Endodermal cell (in vitro differentiated cells): ENCODE results near the gene TMEM229A. TPM values are rescaled to one million over a fixed set of nuclear protein-coding genes. Genes with fewer than 3 reads are reported as not detected.

Source experiments
- DNase-seq: peaks from one replicate; pipeline ENCODE4 v3.0.0-alpha.2; 2017
- H3K27ac ChIP-seq: 2 replicates; pipeline ENCODE4 v1.5.1; 2013; ENCODE audit warnings: mild to moderate bottlenecking, low read depth, low read length, moderate library complexity
- H3K27me3 ChIP-seq: 2 replicates; pipeline ENCODE4 v1.6.1; 2013; ENCODE audit warnings: mild to moderate bottlenecking, low read length, moderate library complexity; ENCODE audit not compliant: insufficient read depth, control insufficient read depth, poor library complexity, severe bottlenecking
- H3K36me3 ChIP-seq: 2 replicates; pipeline ENCODE4 v1.7.0; 2013; ENCODE audit warnings: mild to moderate bottlenecking, low read length, moderate library complexity; ENCODE audit not compliant: control insufficient read depth, insufficient read depth
- H3K4me1 ChIP-seq: one replicate; pipeline ENCODE4 v1.7.0; 2013; ENCODE audit warnings: low read length; ENCODE audit not compliant: control insufficient read depth, insufficient read depth
- H3K4me3 ChIP-seq: 2 replicates; pipeline ENCODE4 v1.5.1; 2013; ENCODE audit warnings: mild to moderate bottlenecking, low read length, moderate library complexity
- H3K9ac ChIP-seq: 2 replicates; pipeline ENCODE4 v1.6.1; 2013; ENCODE audit warnings: mild to moderate bottlenecking, low read length, moderate library complexity; ENCODE audit not compliant: poor library complexity, severe bottlenecking; ENCODE audit errors: extremely low read depth
- H3K9me3 ChIP-seq: 2 replicates; pipeline ENCODE4 v1.6.1; 2013; ENCODE audit warnings: mild to moderate bottlenecking, low read length, moderate library complexity; ENCODE audit not compliant: control insufficient read depth
- H3K27ac Mint-ChIP-seq: 2 replicates; pipeline ENCODE4 v1.8.0; 2020; ENCODE audit warnings: mixed read lengths
- H3K27me3 Mint-ChIP-seq: 2 replicates; pipeline ENCODE4 v1.8.0; 2021; ENCODE audit warnings: mild to moderate bottlenecking, mixed read lengths; ENCODE audit not compliant: insufficient read depth
- H3K36me3 Mint-ChIP-seq: 2 replicates; pipeline ENCODE4 v1.8.0; 2020; ENCODE audit warnings: low read depth, mixed read lengths
- H3K4me1 Mint-ChIP-seq: 2 replicates; pipeline ENCODE4 v1.8.0; 2020; ENCODE audit warnings: mixed read lengths
- H3K4me3 Mint-ChIP-seq: 2 replicates; pipeline ENCODE4 v1.8.0; 2020; ENCODE audit warnings: mild to moderate bottlenecking, moderate library complexity, mixed read lengths
- H3K9me3 Mint-ChIP-seq: 2 replicates; pipeline ENCODE4 v1.8.0; 2020; ENCODE audit warnings: mild to moderate bottlenecking, mixed read lengths
- WGBS, 2 experiments: methylation state at CpG; one replicate each; pipeline versions ENCODE4 v1.1.5 to v1.1.7; 2013; ENCODE audit warnings: missing lambda C conversion rate in 2 of 2, mixed read lengths in 1 of 2; ENCODE audit not compliant: insufficient coverage in 1 of 2, insufficient read length in 1 of 2; 5-methylcytosine and 5-hydroxymethylcytosine counted together
- total RNA-seq, 2 donors: library from RNA; stranded (reverse); fragmentation: NEBNext Ultra II Directional in 1 of 2; extraction: Animal tissue kit (Norgen Biotek cat#: 25700) in 1 of 2; gene quantifications; 2 replicates in 1 of 2; 3 replicates in 1 of 2; pipeline ENCODE4 v1.2.1, GENCODE V29; 2021
- TF ChIP-seq, protein P1 (sequence below): fragments of 200-600 bp; sonication (generic); conservative IDR thresholded peaks from 2 replicates; pipeline ENCODE4 v1.5.0; 2021; ENCODE audit warnings: antibody characterized with exemption, mild to moderate bottlenecking

The TMEM229A gene
- total RNA-seq, 2 donors from 2014 or later: 0.31 to 1.5 TPM

- H3K4me1 ChIP-seq: no peaks in the 10 kb centered on the region
- H3K27me3 ChIP-seq: no peaks in the 10 kb centered on the region
- no peak overlapping the region for H3K9ac ChIP-seq
- no peak overlapping the region for H3K27ac Mint-ChIP-seq
- H3K27me3 Mint-ChIP-seq: no peaks in the 10 kb centered on the region
- no peak for DNase-seq
- peaks cover 38% of the 10 kb centered on the region for H3K9me3 Mint-ChIP-seq
- H3K4me3 ChIP-seq: no peak overlapping the region
- H3K36me3 ChIP-seq: no peaks in the 10 kb centered on the region
- peaks cover 12% of the 10 kb centered on the region for H3K9me3 ChIP-seq
- no peak overlapping the region for H3K27ac ChIP-seq
- TF ChIP-seq, protein P1, sequence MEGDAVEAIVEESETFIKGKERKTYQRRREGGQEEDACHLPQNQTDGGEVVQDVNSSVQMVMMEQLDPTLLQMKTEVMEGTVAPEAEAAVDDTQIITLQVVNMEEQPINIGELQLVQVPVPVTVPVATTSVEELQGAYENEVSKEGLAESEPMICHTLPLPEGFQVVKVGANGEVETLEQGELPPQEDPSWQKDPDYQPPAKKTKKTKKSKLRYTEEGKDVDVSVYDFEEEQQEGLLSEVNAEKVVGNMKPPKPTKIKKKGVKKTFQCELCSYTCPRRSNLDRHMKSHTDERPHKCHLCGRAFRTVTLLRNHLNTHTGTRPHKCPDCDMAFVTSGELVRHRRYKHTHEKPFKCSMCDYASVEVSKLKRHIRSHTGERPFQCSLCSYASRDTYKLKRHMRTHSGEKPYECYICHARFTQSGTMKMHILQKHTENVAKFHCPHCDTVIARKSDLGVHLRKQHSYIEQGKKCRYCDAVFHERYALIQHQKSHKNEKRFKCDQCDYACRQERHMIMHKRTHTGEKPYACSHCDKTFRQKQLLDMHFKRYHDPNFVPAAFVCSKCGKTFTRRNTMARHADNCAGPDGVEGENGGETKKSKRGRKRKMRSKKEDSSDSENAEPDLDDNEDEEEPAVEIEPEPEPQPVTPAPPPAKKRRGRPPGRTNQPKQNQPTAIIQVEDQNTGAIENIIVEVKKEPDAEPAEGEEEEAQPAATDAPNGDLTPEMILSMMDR: no peak
- H3K4me3 Mint-ChIP-seq: no peak overlapping the region
- WGBS, 2 experiments: 87 to 95% methylated on average over 5 of the region's 5 CpGs
- H3K36me3 Mint-ChIP-seq: peaks cover 2% of the 10 kb centered on the region
- H3K4me1 Mint-ChIP-seq: peaks cover 15% of the 10 kb centered on the region
These were observed 33.9 kb downstream of the TMEM229A start for GRCh38 chr7:123998921-123999320.

DNA sequence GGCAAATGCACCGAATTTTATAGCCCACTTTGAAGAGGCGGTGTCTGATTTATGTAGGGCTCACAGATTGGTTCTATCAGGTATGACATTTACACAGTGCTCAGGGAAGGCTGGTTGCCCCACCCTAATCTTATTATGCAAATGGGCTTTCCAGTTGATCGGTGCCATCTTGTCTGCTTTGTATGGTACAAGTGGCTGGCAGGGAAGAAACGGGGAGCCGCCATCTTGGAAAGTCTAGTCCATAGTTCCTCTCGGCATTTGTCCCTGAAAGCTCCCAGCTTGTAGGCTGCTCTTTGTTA is 36.6 kb downstream of the TMEM229A start:
- H3K4me3 ChIP-seq: no peak overlapping the region
- Mint-ChIP-seq H3K27ac (no peak overlapping the region), H3K36me3 (no peaks in the 10 kb centered on the region), H3K27me3 (no peaks in the 10 kb centered on the region), H3K9me3 (peaks cover 18% of the 10 kb centered on the region), H3K4me1 (peaks cover 27% of the 10 kb centered on the region), H3K4me3 (no peak overlapping the region)
- H3K9me3 ChIP-seq: peaks cover 7% of the 10 kb centered on the region
- H3K9ac ChIP-seq: no peak overlapping the region
- DNase-seq: no peak
- H3K36me3 ChIP-seq: no peaks in the 10 kb centered on the region
- no peaks in the 10 kb centered on the region for H3K27me3 ChIP-seq
- H3K27ac ChIP-seq: no peak overlapping the region
- 83 to 96% methylated on average over 3 to 6 of the region's 6 CpGs for WGBS, 2 experiments
- TF ChIP-seq, protein P1: no peak
- H3K4me1 ChIP-seq: no peaks in the 10 kb centered on the region

GRCh38 chr7:123995617-123996326 is 37.1 kb downstream of the TMEM229A start:
- Mint-ChIP-seq H3K27ac (no peak overlapping the region), H3K4me3 (no peak overlapping the region), H3K27me3 (no peaks in the 10 kb centered on the region), H3K36me3 (no peaks in the 10 kb centered on the region), H3K4me1 (peaks cover 27% of the 10 kb centered on the region), H3K9me3 (peaks cover 13% of the 10 kb centered on the region)
- peaks cover 3% of the 10 kb centered on the region for H3K9me3 ChIP-seq
- no peaks in the 10 kb centered on the region for H3K4me1 ChIP-seq
- H3K36me3 ChIP-seq: no peaks in the 10 kb centered on the region
- TF ChIP-seq, protein P1: no peak
- DNase-seq: no peak
- H3K4me3 ChIP-seq: no peak overlapping the region
- no peaks in the 10 kb centered on the region for H3K27me3 ChIP-seq
- no peak overlapping the region for H3K27ac ChIP-seq
- 93 to 96% methylated on average over 5 to 10 of the region's 10 CpGs for WGBS, 2 experiments
- H3K9ac ChIP-seq: no peak overlapping the region
